NOMO-1 (cell line): Measurements from ENCODE around the gene GPHB5.

Experiments used
- DNase-seq, 2 experiments: peaks; one replicate each; lab custom pipeline; 2025; ENCODE audit not compliant: unreplicated experiment in 2 of 2; lab: John Stamatoyannopoulos, UW

GPHB5 gene

GRCh38 chr14:63267171-63267570 is 51.6 kb downstream of the GPHB5 start:
- DNase-seq: no peak

GRCh38 chr14:63266106-63266505 is 52.6 kb downstream of the GPHB5 start:
- no peak for DNase-seq
